ENCODE data around the gene RPS15.

RPS15 gene

GRCh38 chr19:1471010-1471514 is 32.9 kb downstream of the RPS15 start:
- peaks cover 9% of the 10 kb centered on the region; the same call in 1 of the 2 replicates for H3K36me3 ChIP-seq (ENCODE audit: insufficient read depth, low read length)
- H3F3A ChIP-seq (ENCODE audit: insufficient read depth, low read length): no peaks in the 10 kb centered on the region
- H3K79me2 ChIP-seq (ENCODE audit: insufficient read depth, low read length): no peaks in the 10 kb centered on the region
- H4K20me1 ChIP-seq (ENCODE audit: insufficient read depth, low read length): no peaks in the 10 kb centered on the region
- H3K4me3 ChIP-seq (ENCODE audit: low read depth, low read length, poor library complexity, severe bottlenecking): no peak overlapping the region
- H3K9me3 ChIP-seq (ENCODE audit: low read length): no peaks in the 10 kb centered on the region
- TF ChIP-seq CTCF (IDR thresholded peaks at IDR 0.05; ENCODE audit: low read length) (no peak), EZH2 (IDR thresholded peaks at IDR 0.05; ENCODE audit: borderline replicate concordance, low read length) (no peak)
- H3K9ac ChIP-seq (ENCODE audit: low read length): no peak overlapping the region
- H3K27ac ChIP-seq (ENCODE audit: low read depth, low read length, poor library complexity, severe bottlenecking): no peak overlapping the region
- H3K4me2 ChIP-seq (ENCODE audit: low read length): peak overlapping the region; percentile 18; the same call in 1 of the 2 replicates
- H3K9me2 ChIP-seq (ENCODE audit: low read depth, low read length): no peaks in the 10 kb centered on the region
- H3K27me3 ChIP-seq (ENCODE audit: insufficient read depth, low read length): peaks cover 22% of the 10 kb centered on the region; the same call in 1 of the 2 replicates
- H3K4me1 ChIP-seq (ENCODE audit: insufficient read depth, low read length, severe bottlenecking): peaks cover 11% of the 10 kb centered on the region
- no peak overlapping the region for H2AFZ ChIP-seq (ENCODE audit: low read length)

- Histone ChIP-seq H3K27ac (ENCODE audit: low read depth, low read length, poor library complexity, severe bottlenecking) (no peak overlapping the region), H3K9ac (ENCODE audit: low read length) (no peak overlapping the region), H4K20me1 (ENCODE audit: insufficient read depth, low read length) (no peaks in the 10 kb centered on the region), H3K4me2 (ENCODE audit: low read length) (no peak overlapping the region), H3K79me2 (ENCODE audit: insufficient read depth, low read length) (no peaks in the 10 kb centered on the region), H3K9me2 (ENCODE audit: low read depth, low read length) (no peaks in the 10 kb centered on the region), H3K4me3 (ENCODE audit: low read depth, low read length, poor library complexity, severe bottlenecking) (no peak overlapping the region), H3K4me1 (ENCODE audit: insufficient read depth, low read length, severe bottlenecking) (peaks cover 11% of the 10 kb centered on the region), H3F3A (ENCODE audit: insufficient read depth, low read length) (no peaks in the 10 kb centered on the region), H3K27me3 (ENCODE audit: insufficient read depth, low read length) (peaks cover 22% of the 10 kb centered on the region; the same call in 1 of the 2 replicates), H3K36me3 (ENCODE audit: insufficient read depth, low read length) (peaks cover 13% of the 10 kb centered on the region; the same call in 1 of the 2 replicates), H3K9me3 (ENCODE audit: low read length) (no peaks in the 10 kb centered on the region), H2AFZ (ENCODE audit: low read length) (no peak overlapping the region)
- TF ChIP-seq CTCF (IDR thresholded peaks at IDR 0.05; ENCODE audit: low read length): no peak; the same call in 1 of the 2 replicates
- TF ChIP-seq EZH2 (IDR thresholded peaks at IDR 0.05; ENCODE audit: borderline replicate concordance, low read length): no peak
These were observed 33.4 kb downstream of the RPS15 start for GRCh38 chr19:1471515-1472160.

- H3K9ac ChIP-seq (ENCODE audit: low read length): no peak overlapping the region
- no peaks in the 10 kb centered on the region for H3F3A ChIP-seq (ENCODE audit: insufficient read depth, low read length)
- H3K4me1 ChIP-seq (ENCODE audit: insufficient read depth, low read length, severe bottlenecking): peaks cover 11% of the 10 kb centered on the region
- H3K4me3 ChIP-seq (ENCODE audit: low read depth, low read length, poor library complexity, severe bottlenecking): no peak overlapping the region
- H3K79me2 ChIP-seq (ENCODE audit: insufficient read depth, low read length): no peaks in the 10 kb centered on the region
- peaks cover 18% of the 10 kb centered on the region for H3K36me3 ChIP-seq (ENCODE audit: insufficient read depth, low read length)
- H2AFZ ChIP-seq (ENCODE audit: low read length): no peak overlapping the region
- peaks cover 22% of the 10 kb centered on the region; the same call in 1 of the 2 replicates for H3K27me3 ChIP-seq (ENCODE audit: insufficient read depth, low read length)
- TF ChIP-seq EZH2 (IDR thresholded peaks at IDR 0.05; ENCODE audit: borderline replicate concordance, low read length) (no peak), CTCF (IDR thresholded peaks at IDR 0.05; ENCODE audit: low read length) (no peak)
- no peaks in the 10 kb centered on the region for H3K9me3 ChIP-seq (ENCODE audit: low read length)
- no peaks in the 10 kb centered on the region for H3K9me2 ChIP-seq (ENCODE audit: low read depth, low read length)
- no peaks in the 10 kb centered on the region for H4K20me1 ChIP-seq (ENCODE audit: insufficient read depth, low read length)
- no peak overlapping the region for H3K27ac ChIP-seq (ENCODE audit: low read depth, low read length, poor library complexity, severe bottlenecking)
- H3K4me2 ChIP-seq (ENCODE audit: low read length): no peak overlapping the region
These were observed 34.3 kb downstream of the RPS15 start for GRCh38 chr19:1472231-1473084.
